Measurements from ENCODE around the gene FYN. TPM values are rescaled to one million over a fixed set of nuclear protein-coding genes. Genes with fewer than 3 reads are reported as not detected.

Gene FYN
- total and polyA plus RNA-seq, 2 of the 8 experiments (the other 6 are each of a cell fraction or from before 2014, with no cell fraction given) = 46.8 to 97.2 TPM

DNA sequence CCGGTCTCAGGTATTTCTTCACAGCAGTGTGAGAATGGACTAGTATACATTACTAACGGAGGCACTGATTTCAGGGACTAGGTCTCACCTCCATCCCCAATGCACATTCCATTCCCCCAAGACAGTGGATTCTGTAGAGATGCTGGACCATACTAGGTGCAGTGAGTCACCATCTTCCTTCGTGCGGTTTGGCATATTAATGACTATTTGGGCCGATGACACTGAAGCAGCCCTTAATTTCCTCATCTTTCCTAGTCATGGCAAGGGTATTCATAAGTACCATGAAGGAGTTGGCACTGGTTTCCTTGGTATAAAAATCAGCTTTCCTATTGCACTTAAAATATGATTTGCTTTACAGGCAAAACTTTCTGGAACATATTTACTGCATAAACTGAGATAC, 146.2 kb downstream of the FYN start:
- no peak overlapping the region for H3K4me2 ChIP-seq (ENCODE audit: insufficient read depth in 1 of 2, low read depth in 2 of 2, low read length in 2 of 2)
- FAIRE-seq (no peak), DNase-seq (ENCODE audit: low read depth in 1 of 2, low spot score in 2 of 2) (no peak)
- no peak overlapping the region for H2BK120ac ChIP-seq (replicated peaks; ENCODE audit: low read depth, low read length)
- no peak overlapping the region for H2AFZ ChIP-seq (ENCODE audit: low read length)
- no peak overlapping the region for H4K91ac ChIP-seq (replicated peaks; ENCODE audit: insufficient read length, low read length)
- 0 out of 2 replicates have a peak, but pooled peaks cover 2% of the 10 kb centered on the region for H3K79me1 ChIP-seq (ENCODE audit: low read depth, low read length)
- H3K56ac ChIP-seq (replicated peaks; ENCODE audit: insufficient read length, low read depth, low read length) = no peak overlapping the region
- peaks cover 0 to 3% of the 10 kb centered on the region in 2 experiments for H4K20me1 ChIP-seq (replicated peaks in 1 of 2; ENCODE audit: control insufficient read depth in 1 of 2, insufficient read depth in 2 of 2, low read length in 2 of 2)
- no peak overlapping the region for H3K23ac ChIP-seq (ENCODE audit: insufficient read length)
- H3K4me3 ChIP-seq (ENCODE audit: extremely low read depth in 1 of 4, insufficient read depth in 2 of 4, low read depth in 3 of 4, low read length in 4 of 4) = no peak overlapping the region
- no peaks in the 10 kb centered on the region for H3K23me2 ChIP-seq (ENCODE audit: low read depth, low read length)
- H3K27me3 ChIP-seq (replicated peaks in 1 of 4; ENCODE audit: control insufficient read depth in 3 of 4, extremely low read depth in 1 of 4, insufficient read depth in 3 of 4, low read length in 3 of 4) = no peaks in the 10 kb centered on the region
- no peaks in the 10 kb centered on the region for H3K36me3 ChIP-seq (ENCODE audit: control insufficient read depth in 2 of 4, insufficient read depth in 4 of 4, low read length in 3 of 4)
- H3K9me3 ChIP-seq (ENCODE audit: insufficient read depth in 2 of 2, low read depth in 1 of 2, low read length in 1 of 2) = no peaks in the 10 kb centered on the region; a peak in 1 of 4 replicates
- no peak overlapping the region for H3K4ac ChIP-seq (replicated peaks; ENCODE audit: insufficient read length, low read depth, low read length)
- no peak overlapping the region for H2AK5ac ChIP-seq (ENCODE audit: low read depth, low read length)
- H3K27ac ChIP-seq (ENCODE audit: low read depth, low read length) = no peak overlapping the region
- peaks cover 0 to 13% of the 10 kb centered on the region in 2 experiments; a peak in 1 of 4 replicates for H3K79me2 ChIP-seq (ENCODE audit: control insufficient read depth in 1 of 2, insufficient read depth in 2 of 2, low read length in 2 of 2)
- ChIA-PET CTCF (ENCODE audit: partially characterized antibody) (interaction anchor here (0.9 to 3.6 kb wide), 19 partner anchors 10 to 302 kb away, joined by 3 to 22 read pairs (median 4); no protein-coding TSS in a partner anchor), POLR2A (ENCODE audit: partially characterized antibody) (no interaction called here)
- H4K8ac ChIP-seq (ENCODE audit: extremely low read depth, insufficient read depth, low read length) = no peak overlapping the region
- no peak overlapping the region for H4K5ac ChIP-seq (ENCODE audit: insufficient read length, low read depth, low read length)
- no peak overlapping the region for H3K18ac ChIP-seq (ENCODE audit: extremely low read depth, low read length)
- H2BK5ac ChIP-seq (ENCODE audit: low read depth, low read length) = no peak overlapping the region
- no peak overlapping the region for H2BK12ac ChIP-seq (ENCODE audit: low read depth, low read length)
- no peak overlapping the region for H2BK15ac ChIP-seq (ENCODE audit: low read length)
- no peak overlapping the region for H2BK20ac ChIP-seq (ENCODE audit: low read length)
- peaks cover 4 to 12% (median 6%) of the 10 kb centered on the region in 4 experiments for H3K4me1 ChIP-seq (replicated peaks in 1 of 4; ENCODE audit: control insufficient read depth in 3 of 4, insufficient read depth in 4 of 4, low read length in 3 of 4)
- no peak overlapping the region for H3K9ac ChIP-seq (replicated peaks in 1 of 4; ENCODE audit: extremely low read depth in 1 of 4, low read depth in 3 of 4, low read length in 3 of 4)
- WGBS, 2 experiments (ENCODE audit: extremely low coverage in 1 of 2, insufficient coverage in 1 of 2, insufficient read length in 1 of 2, insufficient replicate concordance in 2 of 2, low coverage in 1 of 2, low lambda C conversion rate in 2 of 2, missing lambda C conversion rate in 1 of 2) = 95% methylated on average over 5 of the region's 5 CpGs; no CpG with 5 or more reads in 1 of the 2 experiments
- no peak overlapping the region for H3K14ac ChIP-seq (ENCODE audit: insufficient read length)
- no peak for TF ChIP-seq USF2 (IDR thresholded peaks at IDR 0.05; ENCODE audit: low read length)
- TF ChIP-seq ASH2L (IDR thresholded peaks at IDR 0.05; ENCODE audit: low read length) = no peak
- no peak for TF ChIP-seq JUN (IDR thresholded peaks at IDR 0.05; ENCODE audit: low read depth, low read length)
- TF ChIP-seq ZNF274 (IDR thresholded peaks at IDR 0.05; ENCODE audit: borderline replicate concordance, extremely low read depth, low read length) = no peak
- no peak for TF ChIP-seq SP2 (IDR thresholded peaks at IDR 0.05; ENCODE audit: low read length)
- TF ChIP-seq, protein P1, sequence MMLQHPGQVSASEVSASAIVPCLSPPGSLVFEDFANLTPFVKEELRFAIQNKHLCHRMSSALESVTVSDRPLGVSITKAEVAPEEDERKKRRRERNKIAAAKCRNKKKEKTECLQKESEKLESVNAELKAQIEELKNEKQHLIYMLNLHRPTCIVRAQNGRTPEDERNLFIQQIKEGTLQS (IDR thresholded peaks at IDR 0.05; ENCODE audit: insufficient read depth, low read depth, low read length) = no peak
- TF ChIP-seq HDAC6 (IDR thresholded peaks at IDR 0.05; ENCODE audit: low read depth, low read length) = no peak
- TF ChIP-seq JUND (IDR thresholded peaks at IDR 0.05; ENCODE audit: low read length) = no peak
- TF ChIP-seq GABPA (IDR thresholded peaks at IDR 0.05; ENCODE audit: borderline replicate concordance, insufficient read depth, low read length) = no peak
- no peak for TF ChIP-seq KDM5A (IDR thresholded peaks at IDR 0.05; ENCODE audit: low read length)
- TF ChIP-seq TCF12 (IDR thresholded peaks at IDR 0.05; ENCODE audit: low read depth, low read length) = no peak
- TF ChIP-seq SP4 (IDR thresholded peaks at IDR 0.05; ENCODE audit: low read length) = no peak
- TF ChIP-seq SAP30 (IDR thresholded peaks at IDR 0.05; ENCODE audit: insufficient read depth, insufficient replicate concordance, low read length) = no peak
